Dermis microvascular lymphatic vessel endothelial cell (primary cell): ENCODE data around the gene SHFL. TPM values are rescaled to one million over a fixed set of nuclear protein-coding genes. Genes with fewer than 3 reads are reported as not detected.
A peak's percentile ranks its signal among the peaks of the same experiment; 100 is the strongest.

ENCODE experiments used
- DNase-seq, 2 donors: peaks; one replicate each; pipeline versions ENCODE4 v3.0.0 to v3.0.0-alpha.2; 2010; ENCODE audit warnings: low read depth in 2 of 2
- total RNA-seq: library from RNA; depleted of rRNA; stranded (reverse); fragments of >200 nt; gene quantifications from 2 replicates; pipeline ENCODE4 v1.2.1, GENCODE V29; 2014

Gene SHFL
- total RNA-seq, result 14.0 and 22.5 TPM in 2 replicates

DNA sequence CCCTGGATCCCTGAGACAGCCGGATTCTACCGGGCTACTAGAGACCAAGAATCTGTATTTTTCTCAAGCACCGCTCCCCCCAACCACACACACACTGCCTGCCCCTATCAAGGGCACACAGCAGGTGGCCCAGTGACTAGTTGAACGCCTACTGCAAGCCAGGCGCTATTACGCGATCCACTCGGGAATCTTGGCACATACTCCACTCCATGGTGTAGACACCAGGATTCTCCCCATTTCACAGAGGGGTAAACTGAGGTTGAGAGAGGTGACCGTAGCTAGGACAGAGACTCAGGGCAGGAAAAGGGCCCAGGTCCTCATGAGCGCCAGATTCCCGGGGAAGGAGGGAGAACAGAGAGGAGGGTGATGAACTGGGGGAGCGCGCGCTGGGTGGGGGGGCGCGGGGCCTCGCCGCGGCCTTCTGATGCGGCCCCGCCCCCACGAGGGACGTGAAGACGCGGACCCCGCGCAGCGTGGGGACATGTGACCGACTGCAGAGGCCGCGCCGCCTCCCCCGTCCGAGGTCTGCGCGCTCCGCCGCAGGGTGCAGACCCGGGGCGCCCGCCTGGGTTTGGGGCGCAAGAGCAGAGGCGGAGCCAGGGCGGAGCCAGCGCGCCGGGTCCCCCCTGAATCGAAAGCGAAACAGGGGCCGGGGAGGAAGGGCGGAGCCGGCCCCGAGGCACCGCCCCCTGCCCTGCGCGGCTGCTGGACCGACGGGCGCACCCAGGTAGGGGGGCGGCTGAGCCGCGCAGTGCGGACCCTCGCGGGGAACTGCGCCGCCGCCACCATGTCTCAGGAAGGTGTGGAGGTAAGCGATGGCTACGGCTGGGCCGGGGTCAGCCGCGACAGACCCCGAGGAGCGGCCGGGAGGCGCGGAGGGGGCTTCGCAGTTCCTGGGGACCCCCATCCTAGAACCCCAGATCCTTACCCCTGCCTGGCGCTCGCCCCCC is at the start of gene SHFL:
Gene SHFL, plus strand, starts transcription at position 677 of the 950 bp plus-strand sequence. Its CDS starts 111 bp downstream, at position 788.
- peak; percentile 27 to 55 for DNase-seq

DNA sequence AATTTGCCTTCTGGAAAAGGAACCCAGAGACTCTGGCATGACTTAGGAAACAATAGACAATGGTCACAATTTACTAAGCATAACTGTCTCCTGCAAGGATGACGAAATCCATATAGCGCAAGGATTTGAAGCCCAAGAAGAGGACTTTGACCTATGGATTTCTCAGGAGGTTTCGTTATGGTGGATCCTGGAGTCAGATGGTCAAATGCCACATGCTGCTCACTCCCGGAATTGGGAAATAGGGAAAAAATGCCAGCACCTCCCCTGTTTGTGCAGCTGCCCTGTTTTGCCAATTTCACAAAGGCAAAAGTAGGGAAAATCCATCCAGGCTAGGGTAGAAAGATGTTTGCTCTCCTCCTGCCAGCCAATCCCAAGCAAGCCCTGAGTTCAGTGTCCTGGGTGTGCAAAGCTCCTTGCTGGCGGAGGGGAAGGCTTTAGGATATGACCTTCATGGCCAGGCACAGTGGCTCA is 49.5 kb upstream of the SHFL start:
- no peak for DNase-seq

DNA sequence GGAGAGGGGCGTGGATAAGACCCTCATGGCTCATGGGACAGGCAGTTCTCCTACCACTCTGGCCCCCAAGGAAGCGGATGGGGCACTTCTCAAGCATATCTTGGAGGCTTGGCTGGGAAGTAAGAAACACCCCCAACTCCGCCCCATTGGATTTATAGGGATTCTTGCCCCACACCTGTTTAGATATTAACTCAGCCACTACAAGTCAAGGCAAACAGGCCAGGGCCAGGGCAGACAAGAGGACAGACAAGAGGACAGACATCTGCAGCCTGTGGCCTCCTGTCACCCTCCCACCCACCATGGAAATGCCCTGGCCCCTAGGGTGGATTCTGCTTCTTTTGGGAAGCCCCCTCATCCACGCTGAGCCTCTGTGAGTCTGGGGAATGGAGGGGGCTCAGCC is 48.8 kb upstream of the SHFL start:
- no peak for DNase-seq

DNA sequence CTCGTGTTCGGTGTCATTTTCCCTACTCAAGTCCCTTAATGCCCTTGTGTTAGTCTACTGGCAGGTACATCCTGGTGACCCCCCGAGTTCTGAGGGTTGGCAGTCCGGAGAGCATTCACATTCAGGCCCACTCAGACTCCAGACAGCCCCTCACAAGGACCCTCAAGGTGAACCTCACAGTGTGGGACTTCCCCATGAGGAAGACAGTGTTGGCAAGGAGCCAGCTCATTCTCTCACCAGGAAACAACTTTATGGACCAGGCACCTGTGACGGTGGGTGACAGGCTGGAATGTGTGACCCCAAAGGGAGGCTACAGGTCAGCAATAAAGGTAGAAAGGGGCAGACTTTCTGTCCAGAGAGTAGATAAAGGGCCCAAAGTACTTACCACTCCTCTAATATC is 48.3 kb upstream of the SHFL start:
- DNase-seq, result no peak

DNA sequence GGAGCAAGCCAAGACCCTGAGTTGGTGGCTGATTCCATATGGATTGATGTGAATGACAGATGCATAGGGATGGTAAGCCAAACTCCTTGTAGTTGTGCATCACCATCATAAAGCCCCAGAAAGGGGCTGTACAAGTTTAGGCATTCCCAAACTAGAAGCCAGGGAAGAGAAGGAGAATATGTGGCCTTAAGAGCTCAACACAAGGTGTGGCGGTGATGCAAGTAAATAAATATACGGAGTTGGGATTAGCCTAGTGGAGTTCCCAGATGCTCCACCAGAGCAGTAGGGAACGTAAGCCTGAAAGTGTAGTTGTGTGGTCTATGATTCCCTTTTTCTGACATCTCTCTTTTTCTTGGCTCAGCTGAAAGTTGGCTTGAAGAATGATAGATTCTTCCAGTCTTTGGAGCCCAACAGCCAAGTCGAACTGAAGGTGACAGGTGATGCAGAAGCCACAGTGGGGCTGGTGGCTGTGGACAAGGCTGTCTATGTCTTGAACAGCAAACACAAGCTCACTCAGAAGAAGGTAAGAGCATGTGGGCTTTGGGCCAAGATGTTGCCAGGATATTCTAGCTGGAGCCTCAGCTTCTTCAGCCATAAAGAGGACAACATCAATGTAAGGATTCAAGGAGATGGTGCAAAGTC is 42.7 kb upstream of the SHFL start:
- DNase-seq, result no peak

DNA sequence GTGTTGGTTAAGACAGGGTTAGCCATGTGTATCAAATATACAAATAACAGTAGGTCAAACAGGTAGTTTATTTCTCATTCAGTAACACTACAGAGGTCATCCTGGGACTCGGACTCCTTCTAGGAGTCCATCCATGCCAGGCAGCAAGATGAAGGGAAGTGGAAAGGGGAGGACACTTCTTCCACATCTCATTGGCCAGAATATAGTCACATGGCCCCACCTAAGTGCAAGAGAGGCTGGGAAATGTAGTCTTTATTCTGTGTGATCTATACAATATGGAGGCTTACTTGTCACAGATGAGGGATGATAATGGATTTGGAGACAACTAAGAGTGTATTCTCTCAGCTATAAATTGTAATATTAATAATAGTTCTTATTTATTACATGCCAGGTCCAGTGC is 41.7 kb upstream of the SHFL start:
- DNase-seq, result peak in 1 of 2 donors; percentile 18

DNA sequence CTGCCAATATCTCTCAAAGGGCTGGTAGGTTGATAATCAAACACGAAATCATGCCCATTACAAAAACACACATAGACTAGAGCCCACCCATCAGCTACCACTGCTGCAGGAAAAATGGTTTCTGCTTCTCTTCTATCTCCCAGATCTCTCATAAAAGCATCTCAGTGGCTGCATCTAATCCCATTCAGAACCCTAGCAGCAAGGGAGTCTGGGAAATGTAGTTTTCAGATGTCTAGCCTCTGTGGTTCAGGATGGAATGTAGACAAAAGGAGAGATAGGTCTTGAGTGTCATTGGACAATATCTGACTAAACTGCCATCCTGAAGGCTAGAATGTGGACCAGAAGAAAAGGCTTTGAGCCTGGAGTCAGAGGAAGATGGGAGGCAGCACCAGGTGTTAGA is 40.7 kb upstream of the SHFL start:
- DNase-seq, result no peak

DNA sequence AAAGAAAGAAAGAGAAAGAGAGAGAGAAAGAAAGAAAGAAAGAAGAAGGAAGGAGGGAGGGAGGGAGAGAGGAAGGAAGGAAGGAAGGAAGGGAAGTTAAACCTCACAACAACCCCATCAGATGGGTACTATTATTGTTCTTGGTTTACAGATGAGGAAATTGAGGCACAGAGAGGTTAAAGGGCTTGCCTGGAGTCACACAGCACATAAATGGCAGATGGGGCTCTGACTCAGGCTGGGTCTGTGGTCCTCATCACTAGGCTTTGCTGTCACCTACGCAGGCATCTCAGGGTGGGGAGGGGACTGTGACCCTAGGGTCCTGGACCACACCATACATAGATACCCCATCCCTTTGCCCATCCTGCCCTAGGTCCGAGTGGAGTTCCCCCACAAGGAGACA is 36.5 kb upstream of the SHFL start:
- DNase-seq, result no peak

DNA sequence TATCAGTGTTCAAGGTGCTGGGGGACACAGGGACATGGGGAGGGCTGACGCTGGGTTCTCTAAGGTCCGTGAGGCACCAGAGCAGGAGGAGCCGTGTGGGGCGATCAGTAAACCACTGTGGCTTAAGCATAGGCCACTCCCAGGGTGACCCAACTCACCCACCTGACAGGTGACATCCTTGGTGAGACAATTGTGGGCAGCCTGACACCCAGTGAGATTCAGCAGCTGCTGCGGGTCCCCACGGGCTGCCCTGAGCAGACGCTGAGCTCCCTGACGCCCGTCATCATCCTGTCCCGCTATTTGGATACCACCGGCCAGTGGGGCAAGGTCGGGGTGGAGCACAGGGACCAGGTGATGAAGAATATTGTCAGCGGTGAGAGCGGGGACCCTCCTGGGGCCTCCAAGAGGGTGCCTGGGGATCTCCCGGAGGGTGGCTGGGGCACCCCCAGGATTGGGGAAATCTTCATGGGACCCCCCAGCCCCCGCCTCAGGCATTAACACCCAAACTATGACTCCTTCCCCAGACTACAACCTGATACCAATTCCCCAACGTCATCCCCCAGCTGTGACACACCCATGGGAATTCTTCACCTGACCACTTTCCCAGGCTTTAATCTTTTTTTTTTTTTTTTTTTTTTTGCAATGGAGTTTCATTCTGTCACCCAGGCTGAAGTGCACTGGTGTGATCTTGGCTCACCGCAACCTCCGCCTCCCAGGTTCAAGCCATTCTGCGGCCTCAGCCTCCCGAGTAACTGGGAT is 33.3 kb upstream of the SHFL start:
- DNase-seq, result no peak

DNA sequence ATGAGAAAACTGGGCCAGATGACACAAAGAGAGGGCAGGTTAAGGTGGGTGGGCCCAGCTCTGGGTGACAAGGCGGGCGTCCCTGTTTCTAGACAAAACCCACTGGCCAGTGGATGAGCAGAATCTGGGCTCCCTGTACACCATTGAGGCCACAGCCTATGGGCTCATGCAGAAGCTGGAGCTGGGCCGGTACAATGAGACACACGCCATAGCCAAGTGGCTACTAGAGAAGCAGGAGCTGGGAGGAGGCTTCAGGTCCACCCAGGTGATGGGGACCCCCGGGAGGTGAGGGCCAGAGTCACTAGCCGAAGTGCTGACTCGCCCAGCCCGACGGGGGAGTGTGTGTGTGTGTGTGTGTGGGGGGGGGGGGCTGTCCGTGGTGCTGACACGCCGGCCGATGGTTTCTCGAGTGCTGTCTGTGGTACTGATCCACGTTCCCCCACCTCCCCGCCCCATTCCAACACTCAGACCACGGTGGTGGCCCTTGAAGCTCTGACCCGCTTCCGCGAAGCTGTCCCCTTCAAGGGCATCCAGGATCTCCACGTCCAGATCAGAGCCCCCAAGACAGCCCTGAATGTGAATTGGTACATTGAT is 24.3 kb upstream of the SHFL start:
- peak in 1 of 2 donors; percentile 16 for DNase-seq

DNA sequence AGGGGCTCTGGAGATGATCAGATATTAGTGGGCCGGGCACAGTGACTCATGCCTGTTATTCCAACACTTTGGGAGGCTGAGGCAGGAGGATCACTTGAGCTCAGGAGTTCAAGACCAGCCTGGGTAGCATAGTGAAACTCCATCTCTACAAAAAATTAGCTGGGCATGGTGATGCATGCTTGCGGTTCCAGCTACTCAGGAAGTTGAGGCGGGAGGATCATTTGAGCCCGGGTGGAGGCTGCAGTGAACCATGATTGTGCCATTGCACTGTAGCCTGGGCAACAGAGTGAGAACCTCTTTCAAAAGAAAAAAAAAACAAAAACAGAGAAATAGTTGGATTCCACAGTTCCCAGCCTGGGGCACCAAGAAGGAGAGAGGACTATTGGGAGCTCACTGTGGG is 17.9 kb upstream of the SHFL start:
- DNase-seq, result no peak

DNA sequence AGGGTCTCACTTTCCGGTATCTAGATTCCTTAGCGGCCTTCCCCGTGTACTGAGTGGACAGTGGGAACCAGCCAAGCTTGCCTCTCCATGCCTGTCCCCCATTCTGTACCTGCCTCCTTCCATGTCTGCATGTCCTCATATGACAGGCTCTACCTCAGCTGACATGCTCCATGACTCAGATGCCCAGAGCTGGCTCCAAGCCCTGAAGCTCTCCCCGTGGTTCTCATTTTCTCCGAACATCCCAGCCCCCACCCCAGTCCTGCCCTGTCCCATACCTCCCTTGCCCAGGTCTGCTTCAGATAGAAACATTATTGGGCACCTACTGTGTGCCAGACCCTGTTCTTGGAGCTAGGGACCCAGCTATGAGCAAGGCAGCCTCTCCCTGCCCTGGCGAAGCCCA is 17.1 kb upstream of the SHFL start:
- DNase-seq, result no peak

DNA sequence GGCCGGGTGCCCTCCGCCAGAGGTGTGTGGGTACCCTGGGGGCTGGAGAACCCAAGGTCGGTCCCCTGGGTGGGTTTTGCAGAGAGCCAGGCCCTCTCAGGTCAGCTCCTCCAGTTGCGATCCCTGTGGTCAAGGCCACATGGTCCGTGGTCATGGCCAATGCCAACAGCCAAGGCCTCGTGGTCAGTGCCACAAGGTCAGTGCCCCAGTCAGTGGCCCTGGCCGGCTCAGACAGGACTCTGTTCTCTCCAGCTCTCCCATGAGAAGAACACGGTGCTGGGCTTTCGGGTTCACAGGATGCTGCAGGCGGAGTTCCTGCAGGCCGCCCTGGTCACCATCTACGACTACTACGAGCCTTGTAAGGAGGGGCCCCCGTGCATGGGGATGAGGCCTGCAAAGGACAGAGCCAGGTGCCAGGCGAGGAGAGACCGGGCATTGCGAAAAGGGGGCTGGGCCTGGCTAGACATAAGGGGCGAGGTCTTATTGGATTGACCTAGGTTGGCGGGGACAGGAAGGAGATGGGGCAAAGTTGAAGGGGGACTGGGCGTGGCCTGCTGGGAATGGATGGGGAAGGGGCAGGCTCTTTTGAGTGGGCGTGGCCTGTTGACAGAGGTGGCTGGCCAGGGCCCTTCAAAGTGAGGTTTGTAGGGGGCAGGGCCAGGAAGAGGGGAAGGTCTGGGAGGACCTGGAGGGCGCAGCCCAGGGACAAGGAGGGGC is 15.2 kb upstream of the SHFL start:
- DNase-seq, result no peak

DNA sequence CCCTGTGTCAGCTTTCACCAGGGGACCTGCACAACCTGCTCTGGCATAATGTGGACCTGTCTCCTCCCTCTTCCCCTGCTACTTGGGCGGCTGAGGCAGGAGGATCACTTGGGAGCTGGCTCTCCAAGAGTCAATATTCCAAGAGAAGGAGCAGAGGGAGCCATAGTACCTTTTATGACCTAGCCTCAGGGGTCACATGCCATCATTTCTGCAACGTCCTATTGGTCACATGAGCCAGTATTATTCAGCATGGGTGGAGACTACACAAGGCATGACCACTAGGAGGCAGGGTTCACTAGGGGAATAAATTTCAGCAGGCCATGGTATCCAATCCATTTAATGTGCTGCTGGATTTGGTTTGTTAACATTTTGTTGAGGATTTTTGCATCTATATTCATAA is 12.0 kb upstream of the SHFL start:
- peak in 1 of 2 donors; percentile 41 for DNase-seq

DNA sequence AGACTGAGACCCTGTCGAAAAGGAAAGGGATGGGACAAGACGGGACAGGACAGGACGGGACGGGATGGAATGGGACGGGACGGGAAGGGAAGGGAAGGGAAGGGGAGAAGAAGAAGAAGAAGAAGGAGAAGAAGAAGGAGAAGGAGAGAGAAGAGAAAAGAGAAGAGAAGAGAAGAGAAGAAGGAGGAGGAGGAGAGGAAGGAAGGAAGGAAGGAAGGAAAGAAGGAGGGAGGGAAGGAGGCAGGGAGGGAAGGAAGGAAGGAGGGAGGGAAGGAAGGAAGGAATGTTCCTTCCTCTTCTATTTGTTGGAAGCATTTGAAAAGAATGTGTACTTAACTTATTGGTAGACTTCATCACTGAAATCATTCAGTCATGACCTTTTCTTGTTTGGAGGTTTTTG is 9.6 kb upstream of the SHFL start:
- no peak for DNase-seq

DNA sequence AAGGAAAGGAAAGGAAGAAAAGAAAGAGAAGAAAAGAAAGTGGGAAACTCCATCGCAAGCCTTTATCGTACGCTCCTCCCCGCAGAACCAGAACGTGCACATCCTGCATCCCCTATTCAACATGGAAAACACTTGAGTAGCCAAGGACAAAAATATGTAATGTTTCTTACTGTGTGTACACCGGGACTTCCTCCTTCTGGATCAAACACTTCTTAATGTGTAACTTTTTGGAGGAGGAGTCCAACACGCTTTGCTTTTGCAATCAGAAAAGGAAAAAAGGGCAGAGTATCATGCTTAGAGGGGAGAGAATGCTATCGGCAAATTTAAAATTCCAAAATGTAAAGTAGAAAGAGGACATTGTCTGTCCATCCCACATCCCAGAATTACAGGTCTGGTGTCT is 7.8 kb upstream of the SHFL start:
- DNase-seq, result no peak

DNA sequence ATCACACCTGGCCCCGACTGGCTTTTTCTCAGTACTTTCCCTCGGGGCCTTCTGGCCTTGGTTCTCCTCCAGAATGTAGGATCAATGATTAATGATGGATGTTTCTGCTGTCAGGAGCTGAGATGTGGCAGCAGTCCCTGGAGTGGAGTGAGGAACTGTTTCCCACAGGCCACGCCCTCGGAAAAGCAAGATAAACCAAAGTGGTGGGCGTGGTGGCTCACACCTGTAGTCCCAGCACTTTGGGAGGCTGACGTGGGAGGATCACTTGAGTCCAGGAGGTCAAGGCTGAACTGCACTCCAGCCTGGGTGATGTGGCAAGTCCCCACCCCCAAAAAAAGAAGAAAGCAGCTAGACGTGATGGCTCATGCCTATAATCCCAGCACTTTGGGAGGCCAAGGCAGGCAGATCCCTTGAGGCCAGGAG is 7.1 kb upstream of the SHFL start:
- DNase-seq, result no peak

DNA sequence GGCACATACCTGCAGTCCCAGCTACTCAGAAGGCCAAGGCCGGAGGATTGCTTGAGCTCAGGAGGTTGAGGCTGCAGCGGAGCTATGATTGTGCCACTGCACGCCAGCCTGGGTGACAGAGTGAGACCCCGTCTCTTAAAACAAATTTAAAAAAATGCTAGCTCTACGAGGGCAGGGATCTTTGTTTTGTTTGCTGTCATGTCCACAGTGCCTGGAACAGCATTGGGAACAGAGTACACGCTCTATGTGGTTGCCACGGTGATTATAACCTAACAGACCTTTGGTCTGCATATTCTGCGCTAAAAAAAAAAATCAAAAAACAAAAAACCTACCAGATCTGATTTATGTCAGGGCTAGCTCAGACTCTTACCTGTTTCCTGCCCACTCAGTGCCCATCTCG is 2.2 kb upstream of the SHFL start:
- DNase-seq, result no peak

DNA sequence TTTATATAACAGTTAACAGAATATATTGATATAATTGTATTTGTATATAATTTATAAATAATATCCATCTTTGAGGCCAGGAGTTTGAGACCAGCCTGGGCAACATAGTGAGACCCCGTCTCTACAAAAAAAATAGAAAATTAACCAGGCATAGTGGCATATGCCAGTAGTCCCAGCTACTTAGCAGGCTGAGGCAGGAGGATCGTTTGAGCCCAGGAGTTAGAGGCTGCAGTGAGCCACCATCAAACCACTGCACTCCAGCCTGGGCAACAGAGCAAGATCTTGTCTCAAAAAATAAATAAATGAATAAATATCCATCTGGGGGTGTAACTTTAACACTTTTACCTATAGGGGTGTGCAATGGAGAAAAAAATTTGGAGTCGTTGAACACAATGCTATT is 1.3 kb upstream of the SHFL start:
- no peak for DNase-seq

DNA sequence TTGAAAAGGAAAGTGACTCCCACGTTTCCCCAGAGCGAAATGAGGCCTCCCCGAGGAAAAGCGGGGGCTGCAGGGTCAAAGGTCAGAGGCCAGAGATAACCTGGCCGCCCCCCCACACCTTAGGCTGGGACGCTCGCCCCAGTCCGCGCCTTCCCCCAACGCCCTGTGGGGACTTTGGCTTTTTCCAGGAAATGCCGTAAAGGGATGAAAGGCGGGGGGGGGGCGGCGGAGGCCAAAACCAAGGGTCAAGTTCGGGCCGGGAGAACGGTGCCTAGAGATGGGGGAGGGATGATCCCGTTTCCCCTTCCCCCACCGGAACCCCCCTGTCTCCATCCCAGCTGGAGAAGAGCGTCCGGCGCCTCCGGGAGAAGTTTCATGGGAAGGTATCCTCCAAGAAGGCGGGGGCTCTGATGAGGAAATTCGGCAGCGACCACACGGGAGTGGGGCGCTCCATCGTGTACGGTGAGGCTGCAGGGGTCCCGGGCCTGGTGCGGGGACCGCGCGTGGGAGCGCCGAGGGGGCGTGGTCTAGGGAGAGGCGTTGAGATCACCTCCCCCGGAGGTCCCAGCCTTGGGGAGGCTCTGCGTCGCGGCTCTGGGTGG is 575 bp downstream of the SHFL start:
- no peak for DNase-seq
